ENCODE measurements around the gene DBH.

DNA sequence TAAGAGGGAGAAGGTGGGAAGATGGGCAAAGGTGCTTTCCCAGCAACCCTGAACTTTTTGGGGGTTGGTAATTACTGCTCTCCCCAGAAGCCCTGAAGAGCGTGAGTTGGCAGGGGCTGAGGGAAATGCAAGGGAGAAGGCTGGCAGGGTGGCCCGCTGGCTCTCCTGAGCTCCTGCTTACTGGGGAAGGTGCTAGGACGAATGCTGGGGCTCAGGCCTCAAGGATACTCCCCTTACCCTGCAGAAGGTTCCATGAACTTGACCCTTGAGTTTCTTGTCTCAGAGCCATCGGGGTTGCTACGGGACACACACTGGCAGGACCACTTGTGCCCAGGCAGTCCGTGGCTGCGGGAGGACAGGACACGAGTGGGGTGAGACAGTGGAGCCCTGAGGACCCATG is 28.2 kb upstream of the DBH start:
- TF ChIP-seq, protein P1, sequence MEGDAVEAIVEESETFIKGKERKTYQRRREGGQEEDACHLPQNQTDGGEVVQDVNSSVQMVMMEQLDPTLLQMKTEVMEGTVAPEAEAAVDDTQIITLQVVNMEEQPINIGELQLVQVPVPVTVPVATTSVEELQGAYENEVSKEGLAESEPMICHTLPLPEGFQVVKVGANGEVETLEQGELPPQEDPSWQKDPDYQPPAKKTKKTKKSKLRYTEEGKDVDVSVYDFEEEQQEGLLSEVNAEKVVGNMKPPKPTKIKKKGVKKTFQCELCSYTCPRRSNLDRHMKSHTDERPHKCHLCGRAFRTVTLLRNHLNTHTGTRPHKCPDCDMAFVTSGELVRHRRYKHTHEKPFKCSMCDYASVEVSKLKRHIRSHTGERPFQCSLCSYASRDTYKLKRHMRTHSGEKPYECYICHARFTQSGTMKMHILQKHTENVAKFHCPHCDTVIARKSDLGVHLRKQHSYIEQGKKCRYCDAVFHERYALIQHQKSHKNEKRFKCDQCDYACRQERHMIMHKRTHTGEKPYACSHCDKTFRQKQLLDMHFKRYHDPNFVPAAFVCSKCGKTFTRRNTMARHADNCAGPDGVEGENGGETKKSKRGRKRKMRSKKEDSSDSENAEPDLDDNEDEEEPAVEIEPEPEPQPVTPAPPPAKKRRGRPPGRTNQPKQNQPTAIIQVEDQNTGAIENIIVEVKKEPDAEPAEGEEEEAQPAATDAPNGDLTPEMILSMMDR (IDR thresholded peaks at IDR 0.05): no peak
- TF ChIP-seq EZH2 (IDR thresholded peaks at IDR 0.05; ENCODE audit: borderline replicate concordance, insufficient read depth, low read depth, low read length, poor library complexity, severe bottlenecking): no peak
